GM19238 (cell line): Measurements from ENCODE around the gene SNX33.

Experiments
- DNase-seq: peaks from one replicate; pipeline ENCODE4 v3.0.0; 2011; ENCODE audit warnings: low spot score; ENCODE audit not compliant: insufficient read length

The SNX33 gene

GRCh38 chr15:75640483-75641178 is 7.1 kb upstream of the SNX33 start:
- no peak for DNase-seq

DNA sequence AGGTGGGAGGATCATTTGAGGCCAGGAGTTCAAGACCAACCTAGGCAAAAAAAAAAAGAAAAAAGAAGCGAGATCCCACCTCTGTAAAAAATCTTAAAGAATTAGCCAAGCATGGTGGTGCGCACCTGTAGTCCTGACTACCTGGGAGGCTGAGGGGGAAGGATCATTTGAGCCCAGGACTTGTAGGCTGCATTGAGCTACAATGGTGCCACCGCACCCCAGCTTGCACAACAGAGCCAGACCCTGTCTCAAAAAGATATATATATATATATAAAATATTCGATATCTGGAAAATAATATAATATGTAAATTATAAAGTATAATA is 6.6 kb upstream of the SNX33 start:
- DNase-seq = no peak

DNA sequence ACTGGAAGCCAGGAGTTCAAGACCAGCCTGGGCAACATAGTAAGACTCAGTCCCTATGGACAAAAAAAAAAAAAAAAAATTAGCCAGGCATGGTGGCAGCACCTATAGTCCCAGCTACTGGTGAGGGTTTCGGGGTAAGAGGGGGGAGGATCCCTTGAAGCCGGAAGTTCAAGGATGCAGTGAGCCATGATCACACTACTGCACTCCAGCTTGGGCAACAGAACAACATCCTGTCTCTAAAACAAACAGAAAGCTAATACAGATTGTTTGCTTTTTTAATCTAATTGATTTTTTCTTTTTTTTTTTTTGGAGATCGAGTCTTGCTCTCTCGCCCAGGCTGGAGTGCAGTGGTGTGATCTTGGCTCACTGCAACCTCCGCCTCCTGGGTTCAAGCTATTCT is 6.1 kb upstream of the SNX33 start:
- DNase-seq = no peak

DNA sequence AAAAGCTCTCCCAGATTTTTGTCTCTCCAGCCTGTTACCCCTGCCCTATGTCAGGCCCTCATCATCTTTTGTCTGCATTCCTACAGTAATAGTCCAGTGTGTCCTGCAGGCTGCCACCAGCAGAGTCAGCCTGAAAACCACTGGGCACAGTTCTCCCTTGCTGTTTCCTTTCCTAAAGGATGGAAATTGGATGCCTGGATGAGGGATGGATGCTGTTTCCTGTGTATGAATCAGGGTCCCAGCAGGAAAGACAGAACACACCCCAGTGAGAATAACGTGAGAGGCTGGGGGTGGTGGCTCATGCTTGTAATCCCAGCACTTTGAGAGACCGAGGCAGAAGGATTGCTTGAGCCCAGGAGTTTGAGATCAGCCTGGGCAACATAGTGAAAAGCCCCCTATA is 3.3 kb upstream of the SNX33 start:
- DNase-seq = no peak

DNA sequence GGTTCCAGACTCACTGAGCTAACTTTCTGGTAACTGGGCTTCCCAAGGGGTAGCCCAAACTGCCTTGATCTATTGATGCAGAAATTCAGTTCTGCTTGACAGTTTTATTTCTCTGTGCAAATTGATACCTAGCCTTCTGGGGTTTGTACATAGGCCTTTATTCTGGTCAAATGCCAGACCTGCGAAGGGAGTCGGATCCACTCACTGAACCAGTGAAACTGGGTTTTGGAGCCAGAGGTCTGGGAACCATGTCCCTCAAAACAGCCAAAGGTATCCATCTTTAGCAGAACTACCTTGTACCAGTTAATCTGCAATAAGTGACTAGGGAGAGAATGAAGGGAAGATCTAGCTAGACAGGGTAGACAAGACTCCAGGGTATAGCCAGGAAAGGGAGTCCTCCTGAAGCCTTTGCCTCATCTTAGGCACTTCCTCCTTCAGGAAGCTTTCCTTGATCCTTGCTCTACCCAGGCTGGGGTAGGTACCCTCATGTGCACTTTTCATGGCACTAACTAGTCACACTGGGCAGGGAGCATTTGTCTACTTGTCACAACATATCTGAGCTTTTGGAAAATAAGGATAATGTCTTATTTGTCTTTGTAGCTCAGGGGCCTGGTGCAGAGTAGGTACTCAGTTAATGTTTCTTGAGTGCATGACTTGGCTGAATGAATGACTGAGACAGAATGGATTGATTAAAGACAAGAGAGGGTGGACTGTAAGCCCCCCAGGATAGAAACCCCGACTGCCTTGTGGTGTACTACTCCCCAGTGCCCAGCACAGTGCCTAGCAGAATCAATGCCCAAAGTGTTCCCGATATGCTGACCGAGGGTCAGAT is 1.4 kb upstream of the SNX33 start:
- DNase-seq = no peak

DNA sequence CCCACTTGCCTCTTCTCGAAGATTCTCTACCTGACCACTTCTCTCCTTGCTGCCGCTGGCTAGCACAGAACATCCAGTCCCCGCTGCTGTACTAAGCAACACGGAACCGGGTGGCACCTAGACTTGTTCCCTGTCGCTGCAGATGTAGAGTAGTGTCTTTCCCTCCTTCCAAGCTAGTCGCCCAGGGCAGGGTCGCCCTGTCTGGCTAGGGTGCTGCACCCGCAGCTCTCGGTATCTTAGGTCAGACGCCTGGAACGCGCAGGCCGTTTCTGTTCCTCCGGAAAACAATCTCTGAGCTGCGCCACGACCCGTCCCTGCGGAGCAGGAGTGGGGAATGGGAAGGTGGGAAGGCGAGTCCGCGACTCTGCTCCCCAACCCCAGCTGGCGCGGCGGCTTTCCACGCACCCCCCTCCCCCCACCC is 758 bp upstream of the SNX33 start:
- no peak for DNase-seq

DNA sequence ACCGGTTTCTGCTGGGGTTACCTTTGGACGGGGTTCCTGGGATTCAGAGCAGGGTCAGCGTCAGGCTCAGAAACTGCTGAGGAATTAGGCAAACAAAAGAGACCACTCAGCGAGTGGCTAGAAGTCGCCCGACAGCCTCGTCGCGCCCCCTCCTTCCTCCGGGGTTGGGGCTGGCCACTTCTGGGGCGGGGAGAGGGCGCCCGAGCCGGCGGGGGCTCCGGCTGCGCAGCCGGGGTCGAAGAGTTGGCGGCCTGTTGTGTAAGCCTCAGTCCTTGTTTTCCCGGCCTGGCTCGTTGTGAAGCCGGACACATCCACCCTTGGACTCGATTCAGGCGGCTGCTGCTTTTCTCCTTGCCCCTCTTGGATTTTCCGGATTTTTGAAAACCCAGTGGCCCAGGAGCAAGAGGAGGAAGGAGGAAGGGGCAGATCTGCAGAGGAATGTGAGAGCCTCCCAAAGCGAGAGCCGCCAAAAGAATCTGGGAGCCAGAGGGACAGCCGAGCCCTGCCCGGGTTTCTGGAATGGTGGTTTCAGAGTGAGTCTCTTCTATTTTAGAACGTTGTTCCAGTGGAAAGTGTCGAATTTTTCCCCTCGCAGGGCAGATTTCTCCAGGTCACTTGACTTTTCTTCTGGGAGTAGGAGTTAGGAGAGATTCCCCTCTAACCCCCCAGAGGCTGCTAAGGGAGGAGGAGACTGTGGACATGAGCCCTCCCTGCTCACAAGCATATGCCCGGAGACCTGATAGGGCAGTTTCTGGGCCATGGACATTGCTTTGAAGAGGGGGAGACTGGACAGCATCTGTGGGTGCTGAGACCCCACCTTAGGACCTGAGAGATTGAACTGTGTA is 666 bp downstream of the SNX33 start:
- DNase-seq = no peak

DNA sequence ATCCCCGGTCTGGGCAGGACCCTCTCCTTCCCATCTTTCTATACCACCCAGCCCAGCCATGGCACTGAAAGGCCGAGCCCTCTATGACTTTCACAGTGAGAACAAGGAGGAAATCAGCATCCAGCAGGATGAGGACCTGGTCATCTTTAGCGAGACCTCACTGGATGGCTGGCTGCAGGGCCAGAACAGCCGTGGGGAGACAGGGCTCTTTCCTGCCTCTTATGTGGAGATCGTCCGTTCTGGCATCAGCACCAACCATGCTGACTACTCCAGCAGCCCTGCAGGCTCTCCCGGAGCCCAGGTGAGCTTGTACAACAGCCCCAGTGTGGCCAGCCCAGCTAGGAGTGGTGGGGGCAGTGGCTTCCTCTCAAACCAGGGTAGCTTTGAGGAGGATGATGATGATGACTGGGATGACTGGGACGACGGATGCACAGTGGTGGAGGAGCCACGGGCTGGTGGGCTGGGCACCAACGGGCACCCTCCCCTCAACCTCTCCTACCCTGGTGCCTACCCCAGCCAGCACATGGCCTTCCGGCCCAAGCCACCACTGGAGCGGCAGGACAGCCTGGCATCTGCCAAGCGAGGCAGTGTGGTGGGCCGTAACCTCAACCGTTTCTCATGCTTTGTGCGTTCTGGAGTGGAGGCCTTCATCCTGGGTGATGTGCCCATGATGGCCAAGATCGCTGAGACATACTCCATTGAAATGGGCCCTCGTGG is 1.5 kb downstream of the SNX33 start:
- DNase-seq = no peak

DNA sequence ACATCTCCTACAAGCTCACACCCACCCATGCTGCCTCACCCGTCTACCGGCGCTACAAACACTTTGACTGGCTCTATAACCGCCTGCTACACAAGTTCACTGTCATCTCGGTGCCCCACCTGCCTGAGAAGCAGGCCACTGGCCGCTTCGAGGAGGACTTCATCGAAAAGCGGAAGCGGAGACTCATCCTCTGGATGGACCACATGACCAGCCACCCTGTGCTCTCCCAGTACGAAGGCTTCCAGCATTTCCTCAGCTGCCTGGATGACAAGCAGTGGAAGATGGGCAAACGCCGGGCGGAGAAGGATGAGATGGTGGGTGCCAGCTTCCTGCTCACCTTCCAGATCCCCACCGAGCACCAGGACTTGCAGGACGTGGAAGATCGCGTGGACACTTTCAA is 2.1 kb downstream of the SNX33 start:
- no peak for DNase-seq

- DNase-seq = no peak
Observed at GRCh38 chr15:75650908-75651809, 3.4 kb downstream of the SNX33 start.

- DNase-seq = no peak
Observed at GRCh38 chr15:75651810-75652543, 4.3 kb downstream of the SNX33 start.

GRCh38 chr15:75653347-75653913 is 5.7 kb downstream of the SNX33 start:
- no peak for DNase-seq

GRCh38 chr15:75654201-75654907 is 6.6 kb downstream of the SNX33 start:
- no peak for DNase-seq

DNA sequence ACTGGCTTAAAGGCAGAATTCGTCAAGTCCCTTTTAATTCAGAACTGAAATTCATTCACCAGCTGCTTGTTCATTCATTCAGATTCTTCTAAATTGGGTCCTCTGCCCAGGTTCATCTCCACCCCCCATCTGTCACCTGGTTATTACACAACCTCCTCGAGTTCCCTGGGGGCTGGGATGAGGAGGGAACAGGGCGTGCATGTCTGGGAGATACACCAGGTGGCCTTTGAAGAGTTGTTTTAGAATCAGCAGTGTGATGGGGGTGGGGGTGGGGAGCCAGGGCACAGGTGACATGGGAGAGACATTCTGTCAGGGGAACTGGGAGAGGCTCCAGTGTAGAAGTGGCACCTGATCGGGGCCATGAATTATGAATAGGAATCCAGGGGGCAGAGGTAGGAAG is 8.2 kb downstream of the SNX33 start:
- no peak for DNase-seq

DNA sequence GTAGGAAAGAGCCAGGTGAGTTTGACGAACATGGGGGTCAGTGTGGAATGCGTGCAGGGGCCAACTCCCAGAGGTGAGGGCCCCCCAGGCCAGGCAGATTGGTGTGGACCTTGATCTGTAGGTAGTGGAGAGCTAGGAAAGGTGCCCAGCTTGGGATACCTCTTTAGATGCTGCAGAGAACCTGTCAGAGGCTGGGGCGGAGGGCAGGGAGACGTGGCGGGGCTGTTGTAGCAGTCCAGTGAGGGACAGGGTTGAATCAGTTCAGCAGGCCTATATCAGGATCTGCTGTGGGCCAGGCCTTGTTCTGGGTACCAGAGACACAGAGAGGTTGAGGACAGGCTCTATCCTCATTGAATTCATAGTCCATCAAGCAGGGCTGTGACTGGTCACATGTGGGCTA is 8.6 kb downstream of the SNX33 start:
- no peak for DNase-seq

- no peak for DNase-seq
Observed at GRCh38 chr15:75656813-75657212, 9.1 kb downstream of the SNX33 start.

DNA sequence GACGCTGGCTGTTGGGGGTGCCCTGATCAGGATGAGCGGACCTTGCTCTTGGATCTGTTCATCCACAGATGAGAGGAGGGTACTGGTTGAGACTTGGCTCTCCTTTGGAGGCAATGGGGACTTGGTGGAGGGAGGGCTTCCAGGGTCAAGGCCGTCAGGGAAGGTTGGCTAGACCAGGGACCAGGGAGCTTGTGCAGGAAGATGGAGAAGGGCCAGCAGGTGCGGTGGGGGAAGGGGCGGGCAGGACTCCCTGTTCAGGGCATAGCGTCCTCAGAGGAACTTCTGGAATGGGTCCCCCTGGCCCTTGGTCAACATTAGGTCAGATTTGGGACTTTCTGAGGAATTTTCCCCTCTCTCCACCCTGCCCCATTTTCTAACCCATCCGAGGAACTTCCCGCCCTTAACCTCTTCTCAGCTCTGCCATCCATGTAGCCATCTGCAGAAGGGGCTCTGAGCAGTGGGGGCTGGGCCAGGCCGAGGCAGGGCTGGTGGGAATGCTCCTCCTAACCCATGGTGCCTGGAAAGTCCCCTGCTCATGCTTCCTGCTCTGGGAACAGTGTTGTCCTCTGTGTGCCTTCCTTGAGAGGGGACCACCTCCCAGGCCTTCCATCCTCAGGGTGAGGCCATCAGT is 11.5 kb downstream of the SNX33 start:
- no peak for DNase-seq

GRCh38 chr15:75659928-75660645 is 12.4 kb downstream of the SNX33 start:
- no peak for DNase-seq
